Measurements from ENCODE around the gene DYNLL2.
"Not testable (repeated sequence)": the region's sequence is repeated elsewhere in the genome, so short reads cannot be mapped to it uniquely, and the experiment has no call there.

Gene DYNLL2

DNA sequence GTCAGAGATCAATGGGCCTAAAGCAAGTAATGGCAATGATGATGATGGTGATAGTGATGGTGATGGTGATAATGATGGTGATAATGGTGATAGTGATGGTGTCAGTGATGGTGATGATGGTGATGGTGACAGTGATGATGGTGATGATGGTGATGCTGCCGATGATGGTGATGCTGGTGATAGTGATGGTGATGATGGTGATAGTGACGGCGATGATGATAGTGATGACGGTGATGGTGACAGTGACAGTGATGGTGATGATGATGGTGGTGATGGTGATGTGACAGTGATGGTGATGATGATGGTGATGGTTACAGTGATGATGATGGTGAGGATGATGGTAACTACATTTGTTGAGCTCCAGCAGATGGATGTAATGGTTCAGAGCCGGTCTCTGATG, 34.2 kb downstream of the DYNLL2 start:
- Histone ChIP-seq H3K4me1 (ENCODE audit: control insufficient read depth in 1 of 2, insufficient read depth in 2 of 2, low read length in 2 of 2) (no peaks in the 10 kb centered on the region), H3K27me3 (ENCODE audit: control insufficient read depth in 1 of 2, insufficient read depth in 2 of 2, low read length in 2 of 2) (peaks cover 4 to 7% of the 10 kb centered on the region in 2 donors), H3K4me3 (ENCODE audit: low read depth in 1 of 2, low read length in 2 of 2) (no peak overlapping the region)

DNA sequence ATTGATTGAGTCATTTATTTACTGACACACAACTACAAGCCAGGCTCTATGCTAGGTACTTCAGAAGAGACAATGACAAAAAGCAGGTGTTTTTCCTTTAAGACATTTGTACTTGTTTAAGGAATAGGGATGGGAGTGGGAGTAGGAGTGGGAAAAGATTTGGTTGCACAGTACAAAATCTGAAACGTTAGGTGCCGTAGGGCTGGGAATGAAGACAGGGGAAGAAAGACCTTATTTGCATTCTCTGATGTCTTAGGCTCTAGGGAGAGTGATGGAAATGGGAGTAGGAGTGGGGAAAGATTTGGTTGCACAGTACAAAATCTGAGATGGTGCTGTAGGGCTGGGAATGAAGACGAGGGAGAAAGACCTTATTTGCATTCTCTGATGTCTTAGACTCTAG, 36.3 kb downstream of the DYNLL2 start:
- Histone ChIP-seq H3K27ac (ENCODE audit: low read depth, low read length) (no peak overlapping the region), H3K4me1 (ENCODE audit: control insufficient read depth in 1 of 2, insufficient read depth in 2 of 2, low read length in 2 of 2) (no peaks in the 10 kb centered on the region), H3K9ac (ENCODE audit: low read depth in 1 of 2, low read length in 2 of 2) (no peak overlapping the region), H3K9me3 (ENCODE audit: control insufficient read depth in 1 of 2, low read length in 2 of 2) (no peaks in the 10 kb centered on the region), H3K4me3 (ENCODE audit: low read depth in 1 of 2, low read length in 2 of 2) (no peak overlapping the region), H3K36me3 (ENCODE audit: control insufficient read depth in 1 of 2, insufficient read depth in 2 of 2, low read length in 2 of 2) (no peaks in the 10 kb centered on the region), H3K27me3 (ENCODE audit: control insufficient read depth in 1 of 2, insufficient read depth in 2 of 2, low read length in 2 of 2) (peaks cover 4 to 7% of the 10 kb centered on the region in 2 donors)

More for the DNA sequence above, 34.2 kb downstream of the DYNLL2 start:
- H3K9me3 ChIP-seq (ENCODE audit: control insufficient read depth in 1 of 2, low read length in 2 of 2): no peaks in the 10 kb centered on the region
- no peaks in the 10 kb centered on the region for H3K36me3 ChIP-seq (ENCODE audit: control insufficient read depth in 1 of 2, insufficient read depth in 2 of 2, low read length in 2 of 2)
- H3K9ac ChIP-seq (ENCODE audit: low read depth in 1 of 2, low read length in 2 of 2): no peak overlapping the region
- H3K27ac ChIP-seq (ENCODE audit: low read depth, low read length): no peak overlapping the region

DNA sequence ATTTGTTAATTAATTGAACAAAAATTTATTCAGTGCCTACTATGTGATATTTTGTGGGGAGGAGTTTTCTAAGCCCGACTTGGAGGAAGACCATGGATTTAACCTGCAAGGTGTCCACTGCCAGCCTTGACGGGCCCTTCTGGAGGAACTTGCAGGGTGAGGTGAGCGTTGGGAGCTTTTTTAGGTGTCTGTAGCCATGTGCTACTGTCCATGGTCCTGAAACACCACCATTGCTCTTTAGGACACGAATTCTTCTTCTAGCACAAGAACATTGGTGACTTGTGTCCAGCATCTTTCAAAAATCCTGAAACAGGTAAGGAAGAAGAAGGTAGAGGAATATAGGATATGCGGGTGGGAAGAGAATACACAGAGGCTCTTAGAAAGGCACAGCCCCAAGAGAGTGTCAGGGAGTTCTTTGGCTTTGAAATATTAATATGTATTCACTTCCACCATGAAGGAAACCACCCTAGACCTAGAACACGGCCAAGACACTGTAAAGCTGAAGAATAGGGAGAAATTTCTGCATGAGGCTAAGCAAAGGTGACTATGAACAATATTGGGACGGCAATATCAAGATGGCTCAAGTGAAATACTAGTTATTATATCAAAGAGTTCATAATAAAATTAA, 37.1 kb downstream of the DYNLL2 start:
- Histone ChIP-seq H3K4me3 (ENCODE audit: low read depth in 1 of 2, low read length in 2 of 2) (no peak overlapping the region), H3K27ac (ENCODE audit: low read depth, low read length) (no peak overlapping the region), H3K27me3 (ENCODE audit: control insufficient read depth in 1 of 2, insufficient read depth in 2 of 2, low read length in 2 of 2) (peaks cover 4 to 7% of the 10 kb centered on the region in 2 donors), H3K4me1 (ENCODE audit: control insufficient read depth in 1 of 2, insufficient read depth in 2 of 2, low read length in 2 of 2) (no peaks in the 10 kb centered on the region), H3K9me3 (ENCODE audit: control insufficient read depth in 1 of 2, low read length in 2 of 2) (no peaks in the 10 kb centered on the region), H3K9ac (ENCODE audit: low read depth in 1 of 2, low read length in 2 of 2) (no peak overlapping the region), H3K36me3 (ENCODE audit: control insufficient read depth in 1 of 2, insufficient read depth in 2 of 2, low read length in 2 of 2) (no peaks in the 10 kb centered on the region)

- no peaks in the 10 kb centered on the region for H3K4me1 ChIP-seq (ENCODE audit: control insufficient read depth in 1 of 2, insufficient read depth in 2 of 2, low read length in 2 of 2)
- no peaks in the 10 kb centered on the region for H3K36me3 ChIP-seq (ENCODE audit: control insufficient read depth in 1 of 2, insufficient read depth in 2 of 2, low read length in 2 of 2)
- H3K4me3 ChIP-seq (ENCODE audit: low read depth in 1 of 2, low read length in 2 of 2): no peak overlapping the region
- H3K27me3 ChIP-seq (ENCODE audit: control insufficient read depth in 1 of 2, insufficient read depth in 2 of 2, low read length in 2 of 2): peaks cover 0 to 2% of the 10 kb centered on the region in 2 donors
- no peak overlapping the region for H3K9ac ChIP-seq (ENCODE audit: low read depth in 1 of 2, low read length in 2 of 2)
- no peak overlapping the region for H3K27ac ChIP-seq (ENCODE audit: low read depth, low read length)
- no peaks in the 10 kb centered on the region for H3K9me3 ChIP-seq (ENCODE audit: control insufficient read depth in 1 of 2, low read length in 2 of 2)
Observed at GRCh38 chr17:58121925-58122324, 38.7 kb downstream of the DYNLL2 start.

DNA sequence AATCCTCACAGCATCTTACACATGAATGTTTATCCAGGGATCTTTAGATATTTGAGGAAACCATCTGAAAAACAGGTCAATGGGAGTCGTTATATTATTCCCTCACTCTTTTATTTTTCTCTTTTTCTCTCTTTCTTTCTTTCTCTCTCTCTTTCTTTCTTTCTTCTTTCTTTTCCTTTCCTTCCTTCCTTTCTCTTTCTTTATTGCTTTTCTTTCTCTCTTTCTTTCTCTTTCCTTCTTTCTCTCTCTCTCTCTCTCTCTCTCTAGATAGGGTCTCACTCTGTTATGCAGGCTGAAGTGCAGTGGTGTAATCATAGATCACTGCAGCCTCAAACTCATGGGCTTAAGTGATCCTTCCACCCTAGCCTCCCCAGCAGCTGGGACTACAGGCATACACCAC, 44.6 kb downstream of the DYNLL2 start:
- Histone ChIP-seq H3K27ac (ENCODE audit: low read depth, low read length) (no peak overlapping the region), H3K27me3 (ENCODE audit: control insufficient read depth in 1 of 2, insufficient read depth in 2 of 2, low read length in 2 of 2) (peaks cover 2 to 5% of the 10 kb centered on the region in 2 donors), H3K9ac (ENCODE audit: low read depth in 1 of 2, low read length in 2 of 2) (no peak overlapping the region), H3K4me1 (ENCODE audit: control insufficient read depth in 1 of 2, insufficient read depth in 2 of 2, low read length in 2 of 2) (no peaks in the 10 kb centered on the region), H3K4me3 (ENCODE audit: low read depth in 1 of 2, low read length in 2 of 2) (no peak overlapping the region), H3K9me3 (ENCODE audit: control insufficient read depth in 1 of 2, low read length in 2 of 2) (no peaks in the 10 kb centered on the region), H3K36me3 (ENCODE audit: control insufficient read depth in 1 of 2, insufficient read depth in 2 of 2, low read length in 2 of 2) (no peaks in the 10 kb centered on the region)

GRCh38 chr17:58132697-58133096, 49.5 kb downstream of the DYNLL2 start:
- H3K27me3 ChIP-seq (ENCODE audit: control insufficient read depth in 1 of 2, insufficient read depth in 2 of 2, low read length in 2 of 2): peaks cover 3 to 11% of the 10 kb centered on the region in 2 donors
- not testable (repeated sequence) for H3K4me3 ChIP-seq (ENCODE audit: low read depth in 1 of 2, low read length in 2 of 2); H3K36me3 ChIP-seq (ENCODE audit: control insufficient read depth in 1 of 2, insufficient read depth in 2 of 2, low read length in 2 of 2); H3K4me1 ChIP-seq (ENCODE audit: control insufficient read depth in 1 of 2, insufficient read depth in 2 of 2, low read length in 2 of 2); H3K27ac ChIP-seq (ENCODE audit: low read depth, low read length); H3K9ac ChIP-seq (ENCODE audit: low read depth in 1 of 2, low read length in 2 of 2); H3K9me3 ChIP-seq (ENCODE audit: control insufficient read depth in 1 of 2, low read length in 2 of 2)

DNA sequence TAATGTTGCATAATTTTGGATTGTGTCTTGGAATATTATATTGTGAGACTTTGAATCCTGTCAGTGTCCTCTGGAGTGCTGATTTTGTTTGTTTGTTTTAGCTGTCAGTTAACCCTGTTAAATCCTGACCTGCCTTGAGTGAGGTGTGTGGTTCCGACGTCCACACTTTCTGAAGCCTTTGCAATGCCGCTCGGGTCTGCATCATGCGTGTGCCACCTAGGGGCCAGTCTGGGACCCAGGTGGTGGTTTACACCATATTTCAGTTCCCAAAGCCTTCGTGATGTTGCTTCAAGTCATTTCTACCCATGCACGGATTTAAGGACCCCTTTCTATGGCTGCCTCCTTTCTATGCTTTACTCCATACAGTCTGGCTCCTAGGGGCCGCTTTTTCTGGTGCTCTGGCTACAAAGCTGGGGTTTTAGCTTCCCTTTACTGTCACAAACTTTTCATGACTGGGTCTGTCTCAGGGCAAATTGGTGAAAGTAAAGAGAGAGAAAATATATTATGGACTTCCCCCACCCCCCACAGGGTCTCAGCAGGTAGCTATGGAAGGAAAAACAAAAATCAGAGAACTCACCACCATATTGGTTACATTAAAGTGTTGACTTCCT, 53.6 kb downstream of the DYNLL2 start:
- Histone ChIP-seq H3K4me1 (ENCODE audit: control insufficient read depth in 1 of 2, insufficient read depth in 2 of 2, low read length in 2 of 2) (no peaks in the 10 kb centered on the region), H3K9me3 (ENCODE audit: control insufficient read depth in 1 of 2, low read length in 2 of 2) (no peaks in the 10 kb centered on the region), H3K27me3 (ENCODE audit: control insufficient read depth in 1 of 2, insufficient read depth in 2 of 2, low read length in 2 of 2) (peaks cover 3 to 9% of the 10 kb centered on the region in 2 donors), H3K27ac (ENCODE audit: low read depth, low read length) (no peak overlapping the region), H3K4me3 (ENCODE audit: low read depth in 1 of 2, low read length in 2 of 2) (no peak overlapping the region), H3K9ac (ENCODE audit: low read depth in 1 of 2, low read length in 2 of 2) (no peak overlapping the region), H3K36me3 (ENCODE audit: control insufficient read depth in 1 of 2, insufficient read depth in 2 of 2, low read length in 2 of 2) (no peaks in the 10 kb centered on the region)

DNA sequence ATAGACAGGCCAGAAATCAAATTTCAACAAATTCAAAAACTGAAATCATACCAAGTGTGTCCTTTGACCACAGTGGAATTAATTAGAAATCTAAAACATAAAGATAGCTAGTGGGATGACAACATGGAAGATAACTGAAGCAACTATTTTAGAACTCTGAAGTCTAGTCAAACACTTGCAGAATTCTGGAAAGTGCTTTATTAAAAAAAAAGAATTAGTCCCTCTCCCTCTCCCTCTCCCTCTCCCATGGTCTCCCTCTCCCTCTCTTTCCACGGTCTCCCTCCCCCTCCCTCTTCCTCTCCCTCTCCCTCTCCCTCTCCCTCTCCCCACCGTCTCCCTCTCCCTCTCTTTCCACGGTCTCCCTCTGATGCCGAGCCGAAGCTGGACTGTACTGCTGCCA, 58.3 kb downstream of the DYNLL2 start:
- Histone ChIP-seq H3K27me3 (ENCODE audit: control insufficient read depth in 1 of 2, insufficient read depth in 2 of 2, low read length in 2 of 2) (peaks cover 3% of the 10 kb centered on the region in 2 donors), H3K9me3 (ENCODE audit: control insufficient read depth in 1 of 2, low read length in 2 of 2) (peaks cover 3 to 9% of the 10 kb centered on the region in 2 donors), H3K27ac (ENCODE audit: low read depth, low read length) (no peak overlapping the region), H3K4me3 (ENCODE audit: low read depth in 1 of 2, low read length in 2 of 2) (no peak overlapping the region), H3K4me1 (ENCODE audit: control insufficient read depth in 1 of 2, insufficient read depth in 2 of 2, low read length in 2 of 2) (no peaks in the 10 kb centered on the region), H3K9ac (ENCODE audit: low read depth in 1 of 2, low read length in 2 of 2) (no peak overlapping the region), H3K36me3 (ENCODE audit: control insufficient read depth in 1 of 2, insufficient read depth in 2 of 2, low read length in 2 of 2) (no peaks in the 10 kb centered on the region)

DNA sequence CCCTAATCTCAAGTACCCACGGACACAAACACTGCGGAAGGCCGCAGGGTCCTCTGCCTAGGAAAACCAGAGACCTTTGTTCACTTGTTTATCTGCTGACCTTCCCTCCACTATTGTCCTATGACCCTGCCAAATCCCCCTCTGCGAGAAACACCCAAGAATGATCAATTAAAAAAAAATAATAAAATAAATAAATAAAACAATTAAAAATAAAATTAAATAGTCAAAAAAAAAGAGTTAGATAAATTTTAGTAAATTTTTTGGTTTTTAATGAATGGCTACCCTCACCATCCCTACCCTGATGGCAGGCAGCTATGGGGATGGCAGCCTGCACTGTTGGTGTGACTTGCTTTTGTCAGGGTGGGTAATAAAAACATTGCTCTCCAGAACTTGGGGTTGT, 60.1 kb downstream of the DYNLL2 start:
- not testable (repeated sequence) for H3K27me3 ChIP-seq (ENCODE audit: control insufficient read depth in 1 of 2, insufficient read depth in 2 of 2, low read length in 2 of 2); H3K9me3 ChIP-seq (ENCODE audit: control insufficient read depth in 1 of 2, low read length in 2 of 2); H3K4me1 ChIP-seq (ENCODE audit: control insufficient read depth in 1 of 2, insufficient read depth in 2 of 2, low read length in 2 of 2); H3K4me3 ChIP-seq (ENCODE audit: low read depth in 1 of 2, low read length in 2 of 2); H3K9ac ChIP-seq (ENCODE audit: low read depth in 1 of 2, low read length in 2 of 2); H3K36me3 ChIP-seq (ENCODE audit: control insufficient read depth in 1 of 2, insufficient read depth in 2 of 2, low read length in 2 of 2); H3K27ac ChIP-seq (ENCODE audit: low read depth, low read length)

DNA sequence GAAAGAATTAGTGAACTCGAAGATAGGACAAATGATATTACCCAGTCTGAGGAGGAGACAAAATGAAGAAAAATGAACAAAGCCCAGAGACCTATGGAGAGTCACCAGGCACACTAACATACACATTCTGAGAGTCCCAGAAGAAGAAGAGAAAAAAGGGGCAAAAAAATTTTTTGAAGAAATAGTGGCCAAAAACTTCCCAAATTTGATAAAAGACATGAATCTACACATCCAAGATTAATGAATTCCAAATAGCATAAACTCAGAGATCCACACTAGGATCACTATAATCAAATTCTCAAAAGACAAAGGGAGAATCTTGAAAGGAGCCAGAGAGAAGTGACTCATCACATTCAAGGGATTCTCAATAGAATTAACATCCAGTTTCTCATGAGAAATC, 61.6 kb downstream of the DYNLL2 start:
- peaks cover 9 to 14% of the 10 kb centered on the region in 2 donors for H3K27me3 ChIP-seq (ENCODE audit: control insufficient read depth in 1 of 2, insufficient read depth in 2 of 2, low read length in 2 of 2)
- H3K9ac ChIP-seq (ENCODE audit: low read depth in 1 of 2, low read length in 2 of 2): no peak overlapping the region
- no peaks in the 10 kb centered on the region for H3K36me3 ChIP-seq (ENCODE audit: control insufficient read depth in 1 of 2, insufficient read depth in 2 of 2, low read length in 2 of 2)
- H3K4me3 ChIP-seq (ENCODE audit: low read depth in 1 of 2, low read length in 2 of 2): no peak overlapping the region
- no peaks in the 10 kb centered on the region for H3K4me1 ChIP-seq (ENCODE audit: control insufficient read depth in 1 of 2, insufficient read depth in 2 of 2, low read length in 2 of 2)
- no peak overlapping the region for H3K27ac ChIP-seq (ENCODE audit: low read depth, low read length)
- H3K9me3 ChIP-seq (ENCODE audit: control insufficient read depth in 1 of 2, low read length in 2 of 2): peaks cover 3 to 9% of the 10 kb centered on the region in 2 donors

Measured in duodenal mucosa (tissue), 2 donors.